Amniotic stem cell (primary cell): ENCODE data around the gene ACVR2A.

Experiments used
- DNase-seq: peaks from one replicate; lab custom pipeline; 2025; lab: John Stamatoyannopoulos, UW

ACVR2A gene

GRCh38 chr2:147924647-147925046, 79.8 kb downstream of the ACVR2A start:
- no peak for DNase-seq

- DNase-seq: no peak
Observed at GRCh38 chr2:147925886-147926285, 81.1 kb downstream of the ACVR2A start.

- no peak for DNase-seq
Observed at GRCh38 chr2:147927053-147927588, 82.3 kb downstream of the ACVR2A start.

DNA sequence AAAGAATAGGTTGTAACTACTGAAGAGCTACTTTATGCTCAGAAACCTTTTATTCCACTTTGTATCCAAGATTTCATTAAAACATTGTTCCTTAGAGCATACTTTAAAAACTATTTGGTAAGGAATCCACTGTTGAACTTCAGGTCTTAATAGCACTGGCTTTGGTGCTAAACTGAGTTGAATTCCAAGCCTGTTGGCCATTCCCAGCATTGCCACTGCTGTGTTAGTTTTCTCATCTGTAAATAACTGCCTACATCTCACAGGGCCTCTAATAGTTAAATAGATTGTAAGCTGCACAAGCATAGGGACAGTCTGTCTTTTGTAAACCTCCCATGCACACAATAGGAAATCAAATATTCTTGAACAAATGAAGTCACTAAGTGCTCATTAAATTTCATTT, 89.1 kb downstream of the ACVR2A start:
- no peak for DNase-seq

DNA sequence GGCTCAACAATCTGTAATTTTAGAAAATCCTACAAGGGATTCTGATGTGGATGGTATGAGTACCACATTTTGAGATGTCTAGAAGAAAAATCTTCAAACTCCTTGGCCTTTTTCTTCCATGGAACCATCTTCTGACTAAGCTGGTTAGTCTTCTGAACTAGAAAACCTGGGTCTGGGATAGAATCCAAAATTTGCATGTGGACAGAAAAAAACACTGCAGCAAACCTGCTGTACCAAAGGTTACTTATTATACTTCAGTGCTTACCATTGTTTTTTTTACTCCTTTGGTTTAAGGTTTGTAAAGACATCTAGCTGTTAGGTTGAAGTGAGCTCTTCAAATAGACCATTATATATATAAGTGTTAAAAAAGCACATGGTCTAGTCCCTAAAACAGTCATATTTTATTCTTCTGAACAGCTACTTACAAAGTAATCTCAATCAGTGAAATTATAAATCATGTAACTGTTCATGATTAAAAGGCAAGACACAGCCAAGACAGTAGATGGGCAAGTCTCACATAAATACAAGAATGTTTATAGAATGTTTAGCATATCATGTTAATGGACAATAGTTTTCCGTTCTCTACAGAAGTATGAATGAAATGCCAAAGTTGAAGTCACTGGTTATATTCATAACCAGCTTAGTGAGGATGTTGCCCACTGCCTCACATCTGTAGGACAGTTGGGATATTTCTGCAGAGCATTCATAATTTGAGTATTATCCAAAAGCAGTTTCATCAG, 90.2 kb downstream of the ACVR2A start:
- DNase-seq: no peak

DNA sequence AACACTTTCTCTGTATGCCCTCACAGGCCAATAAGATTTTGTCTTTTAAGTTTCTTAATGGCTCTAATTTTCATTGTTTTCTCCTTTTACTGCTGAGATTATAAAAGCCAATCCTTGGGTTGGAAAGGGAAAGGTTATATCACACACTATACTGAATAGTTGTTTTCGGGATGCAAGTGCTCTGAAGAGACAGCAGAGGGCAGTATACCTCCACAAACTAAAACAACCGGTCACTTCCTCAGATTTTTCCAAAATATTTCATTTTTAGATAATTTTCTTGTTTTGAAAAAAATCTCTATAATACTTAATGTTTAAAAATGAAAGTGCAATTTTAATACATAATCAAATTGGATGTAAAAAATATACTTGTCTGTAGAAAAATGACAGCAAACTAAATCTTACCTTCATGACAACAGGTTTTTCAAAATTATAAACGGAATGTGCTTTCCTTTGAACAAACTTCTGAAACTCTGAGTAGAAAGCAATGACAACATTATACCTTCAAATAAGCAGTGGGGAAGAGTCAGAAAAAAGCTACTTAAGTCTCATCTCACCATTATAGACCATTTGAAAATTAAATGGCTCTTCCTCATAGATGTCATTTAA, 93.0 kb downstream of the ACVR2A start:
- DNase-seq: no peak

DNA sequence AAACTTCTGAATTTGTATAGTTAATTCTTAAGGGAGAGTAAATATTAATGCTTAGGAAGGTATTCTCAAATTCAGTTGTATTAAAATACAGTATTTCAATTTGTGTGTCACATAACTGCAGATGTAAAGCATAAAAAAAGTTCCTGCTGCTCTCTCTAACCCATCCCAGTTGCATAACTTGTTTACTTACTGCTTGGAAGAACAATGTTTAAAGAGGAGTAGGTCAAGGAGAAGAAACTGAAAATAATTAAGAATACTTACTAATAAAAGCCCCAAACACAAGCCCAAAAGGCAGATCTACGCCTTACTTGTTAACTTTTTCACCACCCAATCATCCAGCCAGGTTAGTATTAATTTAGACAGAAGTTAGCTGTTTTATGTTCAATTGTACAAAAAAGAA, 94.5 kb downstream of the ACVR2A start:
- DNase-seq: no peak

DNA sequence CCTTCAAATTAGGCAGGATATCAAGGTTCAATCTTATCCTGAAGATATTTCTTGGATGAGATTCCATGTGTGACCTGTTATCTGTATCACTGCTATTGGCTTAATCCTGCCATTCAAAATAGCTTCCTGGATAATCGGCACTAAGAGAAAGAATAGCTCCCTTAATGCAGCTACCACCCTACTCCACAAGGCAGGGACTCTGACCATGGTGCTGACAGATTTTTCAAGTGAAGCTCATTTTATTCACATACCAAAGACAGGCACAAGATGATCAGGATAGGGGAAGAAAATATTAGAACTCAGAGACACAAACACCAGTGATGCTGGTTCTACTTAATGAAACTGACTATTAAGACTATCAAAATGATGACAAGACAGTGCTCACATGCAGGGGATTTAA, 100.8 kb downstream of the ACVR2A start:
- no peak for DNase-seq

DNA sequence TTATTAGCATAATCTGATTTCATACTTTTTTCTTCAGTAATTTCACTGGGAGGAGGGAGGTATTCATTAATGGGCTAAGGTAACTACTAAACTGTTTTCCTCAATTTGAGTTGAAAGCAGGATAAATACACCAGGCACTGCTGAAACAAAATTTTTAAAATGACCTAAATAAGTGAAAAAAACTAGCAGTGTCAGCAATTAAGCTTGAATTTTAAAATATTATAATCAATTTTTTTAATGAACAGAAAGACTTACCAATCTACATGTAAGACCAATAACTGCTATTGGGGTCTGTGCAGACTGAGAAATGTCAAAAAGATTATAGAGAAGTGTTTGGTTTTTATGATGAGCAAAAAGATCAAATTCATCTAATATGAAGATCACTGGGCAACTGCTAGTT, 107.3 kb downstream of the ACVR2A start:
- DNase-seq: no peak

DNA sequence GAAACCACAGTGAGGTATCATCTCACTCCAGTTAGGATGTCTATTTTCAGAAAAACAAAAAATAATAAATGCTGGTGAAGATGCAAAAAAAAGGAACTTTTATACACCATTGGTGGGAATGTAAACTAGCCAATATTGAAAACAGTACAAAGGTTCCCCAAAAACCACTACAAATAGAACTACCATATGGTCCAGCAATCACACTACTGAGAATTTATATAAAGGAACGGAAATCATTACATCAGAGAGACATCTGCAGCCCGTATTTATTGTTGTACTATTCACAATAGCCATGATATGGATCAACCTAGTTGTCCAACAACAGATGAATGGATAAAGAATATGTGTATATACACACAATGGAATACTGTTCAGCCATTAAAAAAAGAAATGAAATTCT, 123.7 kb downstream of the ACVR2A start:
- DNase-seq: no peak

DNA sequence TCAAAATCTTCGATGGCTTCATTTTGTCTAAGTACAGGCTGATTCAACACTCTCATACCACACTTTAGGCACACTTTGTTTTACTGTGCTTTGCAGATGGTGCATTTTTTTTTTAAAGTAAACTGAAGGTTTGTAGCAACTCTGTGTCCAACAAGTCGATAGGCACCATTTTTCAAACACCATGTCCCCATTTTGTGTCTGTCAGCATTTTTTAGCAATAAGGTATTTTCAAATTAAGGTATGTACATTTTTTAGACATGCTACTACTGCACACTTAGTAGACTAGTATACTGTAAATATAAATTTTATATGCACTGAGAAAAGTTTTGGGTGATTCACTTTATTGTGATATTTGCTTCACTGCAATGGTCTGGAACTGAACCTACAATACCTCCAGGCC, 131.3 kb downstream of the ACVR2A start:
- DNase-seq: no peak

DNA sequence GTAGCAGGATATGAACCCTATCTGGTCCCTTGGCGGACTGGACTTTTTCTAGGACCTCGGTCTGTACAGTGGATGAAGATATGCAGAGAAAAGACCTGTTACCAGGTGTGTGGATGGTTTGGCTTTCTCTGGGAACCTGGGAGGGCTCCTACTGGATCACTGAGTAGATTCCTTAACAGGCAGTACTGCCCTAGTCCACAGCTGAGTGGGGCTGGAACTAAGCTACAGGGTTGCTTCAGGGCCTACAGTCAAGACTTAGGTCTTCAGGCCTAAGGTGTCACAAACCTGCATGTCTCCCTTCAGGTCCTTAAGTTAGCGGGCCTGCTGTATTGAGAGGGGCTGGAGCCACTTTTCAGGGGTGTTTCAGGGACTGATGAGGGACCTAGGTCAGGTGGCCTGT, 132.8 kb downstream of the ACVR2A start:
- no peak for DNase-seq
